Neural cell (in vitro differentiated cells): Measurements from ENCODE around the gene MAD1L1. TPM values are rescaled to one million over a fixed set of nuclear protein-coding genes. Genes with fewer than 3 reads are reported as not detected.
"Not testable (repeated sequence)": the region's sequence is repeated elsewhere in the genome, so short reads cannot be mapped to it uniquely, and the experiment has no call there.

Source experiments
- H2AFZ ChIP-seq: fragments of 200-600, 300-800 bp; sonication (generic), shearing (Covaris generic); 2 replicates; pipeline ENCODE4 v1.6.0; 2014; ENCODE audit warnings: low read depth, mild to moderate bottlenecking, antibody characterized with exemption, low read length, moderate library complexity
- H3F3A ChIP-seq: fragments of 200-600 bp; shearing (Covaris generic); 2 replicates; pipeline ENCODE4 v1.6.1; 2016; ENCODE audit warnings: mild to moderate bottlenecking, moderate library complexity, mixed read lengths, antibody characterized with exemption, low read length; ENCODE audit not compliant: insufficient read depth, poor library complexity, severe bottlenecking
- H3K27ac ChIP-seq: fragments of 200-600, 300-800 bp; sonication (generic), shearing (Covaris generic); 2 replicates; pipeline ENCODE4 v1.5.1; 2014; ENCODE audit warnings: mild to moderate bottlenecking, low read length, moderate library complexity
- H3K27me3 ChIP-seq: fragments of 300-800, 200-600 bp; sonication (generic), shearing (Covaris generic); 2 replicates; pipeline ENCODE4 v1.6.0; 2014; ENCODE audit warnings: mild to moderate bottlenecking, low read depth, low read length, moderate library complexity; ENCODE audit not compliant: insufficient read depth
- H3K36me3 ChIP-seq: fragments of 300-800, 200-600 bp; sonication (generic), shearing (Covaris generic); 2 replicates; pipeline ENCODE4 v1.5.1; 2014; ENCODE audit warnings: mild to moderate bottlenecking, antibody characterized with exemption, low read length, moderate library complexity; ENCODE audit not compliant: insufficient read depth
- H3K4me2 ChIP-seq: fragments of 300-800, 200-600 bp; sonication (generic), shearing (Covaris generic); 2 replicates; pipeline ENCODE4 v1.6.0; 2014; ENCODE audit warnings: mild to moderate bottlenecking, low read length
- H3K4me3 ChIP-seq: fragments of 300-800, 200-600 bp; sonication (generic), shearing (Covaris generic); 2 replicates; pipeline ENCODE4 v1.5.1; 2014; ENCODE audit warnings: mild to moderate bottlenecking, low read length, moderate library complexity
- H3K79me2 ChIP-seq: fragments of 200-600 bp; shearing (Covaris generic); replicated peaks from 2 replicates; pipeline ENCODE4 v1.6.0; 2014; ENCODE audit warnings: mild to moderate bottlenecking, low read length, moderate library complexity; ENCODE audit not compliant: insufficient read depth
- H3K9ac ChIP-seq: fragments of 300-800, 200-600 bp; sonication (generic), shearing (Covaris generic); 2 replicates; pipeline ENCODE4 v1.6.1; 2016; ENCODE audit warnings: mild to moderate bottlenecking, low read length, mixed read lengths
- H3K9me2 ChIP-seq: fragments of 200-600 bp; shearing (Covaris generic); 2 replicates; pipeline ENCODE4 v1.6.1; 2016; ENCODE audit warnings: mild to moderate bottlenecking, low read length, mixed read lengths; ENCODE audit not compliant: insufficient read depth
- H3K9me3 ChIP-seq: fragments of 200-600, 300-800 bp; sonication (generic), shearing (Covaris generic); 2 replicates; pipeline ENCODE4 v1.6.1; 2016; ENCODE audit warnings: mild to moderate bottlenecking, mixed run types, low read length, moderate library complexity, mixed read lengths
- H4K20me1 ChIP-seq: fragments of 200-600 bp; shearing (Covaris generic); 2 replicates; pipeline ENCODE4 v1.6.1; 2016; ENCODE audit warnings: mild to moderate bottlenecking, mixed run types; ENCODE audit not compliant: insufficient read depth
- MXI1 ChIP-seq: fragments of 450-650 bp; conservative IDR thresholded peaks from 2 replicates; pipeline ENCODE4 v1.6.1; 2014; ENCODE audit warnings: antibody characterized with exemption, mild to moderate bottlenecking; ENCODE audit not compliant: poor library complexity, severe bottlenecking
- POLR2AphosphoS5 ChIP-seq: IDR thresholded peaks from 2 replicates; pipeline ENCODE4 v1.6.1; 2012
- RAD21 ChIP-seq: fragments of 450-650 bp; conservative IDR thresholded peaks from 2 replicates; pipeline ENCODE4 v1.6.1; 2014; ENCODE audit warnings: antibody characterized with exemption, mild to moderate bottlenecking, moderate library complexity
- TAF1 ChIP-seq: IDR thresholded peaks from 2 replicates; pipeline ENCODE4 v1.6.1; 2012; ENCODE audit warnings: low read depth
- polyA plus RNA-seq: library from polyadenylated mRNA; depleted of rRNA; stranded (reverse); fragments of >200 nt; gene quantifications from 2 replicates; pipeline ENCODE4 v1.2.3, GENCODE V29; 2014
- TF ChIP-seq, protein P1 (sequence below): fragments of 450-650 bp; IDR thresholded peaks from 2 replicates; pipeline ENCODE4 v1.5.1; 2014; ENCODE audit warnings: antibody characterized with exemption, mild to moderate bottlenecking, moderate library complexity; ENCODE audit not compliant: poor library complexity, severe bottlenecking
- TF ChIP-seq, protein P2 (sequence below): IDR thresholded peaks from 2 replicates; pipeline ENCODE4 v1.6.1; 2012; ENCODE audit warnings: borderline replicate concordance

Gene MAD1L1
- polyA plus RNA-seq, 1 donor from 2014 or later: 31.4 TPM

DNA sequence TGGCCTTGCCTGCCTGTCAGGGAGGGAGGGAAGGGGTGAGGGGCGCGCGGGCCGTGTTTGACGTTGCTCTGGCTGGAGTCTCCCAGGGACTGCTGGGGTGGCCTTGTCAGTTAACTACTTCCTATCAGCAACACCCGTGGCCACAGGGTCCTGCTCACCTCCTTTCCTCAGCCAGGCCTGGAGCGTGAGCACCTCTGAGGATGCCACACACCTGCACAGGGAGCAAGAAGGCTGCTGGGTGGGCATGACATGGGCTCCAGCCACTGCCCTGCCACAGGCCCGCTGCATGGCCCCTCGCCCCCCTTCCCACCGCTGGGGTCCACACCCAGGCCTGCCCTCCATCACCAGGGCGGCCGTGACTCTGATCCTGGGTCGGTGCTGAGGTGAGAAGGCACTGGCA is 350.3 kb downstream of the MAD1L1 start:
- Histone ChIP-seq H3K9ac (no peak overlapping the region), H3K79me2 (no peaks in the 10 kb centered on the region), H3K4me2 (no peak overlapping the region), H3K27ac (no peak overlapping the region), H3K27me3 (no peaks in the 10 kb centered on the region), H3K9me2 (no peaks in the 10 kb centered on the region), H3F3A (no peaks in the 10 kb centered on the region), H3K4me3 (no peak overlapping the region), H3K9me3 (no peaks in the 10 kb centered on the region), H2AFZ (no peak overlapping the region), H3K36me3 (peaks cover under 1% of the 10 kb centered on the region), H4K20me1 (no peaks in the 10 kb centered on the region)
- TF ChIP-seq TAF1: no peak
- TF ChIP-seq, protein P1, sequence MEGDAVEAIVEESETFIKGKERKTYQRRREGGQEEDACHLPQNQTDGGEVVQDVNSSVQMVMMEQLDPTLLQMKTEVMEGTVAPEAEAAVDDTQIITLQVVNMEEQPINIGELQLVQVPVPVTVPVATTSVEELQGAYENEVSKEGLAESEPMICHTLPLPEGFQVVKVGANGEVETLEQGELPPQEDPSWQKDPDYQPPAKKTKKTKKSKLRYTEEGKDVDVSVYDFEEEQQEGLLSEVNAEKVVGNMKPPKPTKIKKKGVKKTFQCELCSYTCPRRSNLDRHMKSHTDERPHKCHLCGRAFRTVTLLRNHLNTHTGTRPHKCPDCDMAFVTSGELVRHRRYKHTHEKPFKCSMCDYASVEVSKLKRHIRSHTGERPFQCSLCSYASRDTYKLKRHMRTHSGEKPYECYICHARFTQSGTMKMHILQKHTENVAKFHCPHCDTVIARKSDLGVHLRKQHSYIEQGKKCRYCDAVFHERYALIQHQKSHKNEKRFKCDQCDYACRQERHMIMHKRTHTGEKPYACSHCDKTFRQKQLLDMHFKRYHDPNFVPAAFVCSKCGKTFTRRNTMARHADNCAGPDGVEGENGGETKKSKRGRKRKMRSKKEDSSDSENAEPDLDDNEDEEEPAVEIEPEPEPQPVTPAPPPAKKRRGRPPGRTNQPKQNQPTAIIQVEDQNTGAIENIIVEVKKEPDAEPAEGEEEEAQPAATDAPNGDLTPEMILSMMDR: no peak
- TF ChIP-seq POLR2AphosphoS5: no peak
- TF ChIP-seq, protein P2, sequence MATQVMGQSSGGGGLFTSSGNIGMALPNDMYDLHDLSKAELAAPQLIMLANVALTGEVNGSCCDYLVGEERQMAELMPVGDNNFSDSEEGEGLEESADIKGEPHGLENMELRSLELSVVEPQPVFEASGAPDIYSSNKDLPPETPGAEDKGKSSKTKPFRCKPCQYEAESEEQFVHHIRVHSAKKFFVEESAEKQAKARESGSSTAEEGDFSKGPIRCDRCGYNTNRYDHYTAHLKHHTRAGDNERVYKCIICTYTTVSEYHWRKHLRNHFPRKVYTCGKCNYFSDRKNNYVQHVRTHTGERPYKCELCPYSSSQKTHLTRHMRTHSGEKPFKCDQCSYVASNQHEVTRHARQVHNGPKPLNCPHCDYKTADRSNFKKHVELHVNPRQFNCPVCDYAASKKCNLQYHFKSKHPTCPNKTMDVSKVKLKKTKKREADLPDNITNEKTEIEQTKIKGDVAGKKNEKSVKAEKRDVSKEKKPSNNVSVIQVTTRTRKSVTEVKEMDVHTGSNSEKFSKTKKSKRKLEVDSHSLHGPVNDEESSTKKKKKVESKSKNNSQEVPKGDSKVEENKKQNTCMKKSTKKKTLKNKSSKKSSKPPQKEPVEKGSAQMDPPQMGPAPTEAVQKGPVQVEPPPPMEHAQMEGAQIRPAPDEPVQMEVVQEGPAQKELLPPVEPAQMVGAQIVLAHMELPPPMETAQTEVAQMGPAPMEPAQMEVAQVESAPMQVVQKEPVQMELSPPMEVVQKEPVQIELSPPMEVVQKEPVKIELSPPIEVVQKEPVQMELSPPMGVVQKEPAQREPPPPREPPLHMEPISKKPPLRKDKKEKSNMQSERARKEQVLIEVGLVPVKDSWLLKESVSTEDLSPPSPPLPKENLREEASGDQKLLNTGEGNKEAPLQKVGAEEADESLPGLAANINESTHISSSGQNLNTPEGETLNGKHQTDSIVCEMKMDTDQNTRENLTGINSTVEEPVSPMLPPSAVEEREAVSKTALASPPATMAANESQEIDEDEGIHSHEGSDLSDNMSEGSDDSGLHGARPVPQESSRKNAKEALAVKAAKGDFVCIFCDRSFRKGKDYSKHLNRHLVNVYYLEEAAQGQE: no peak
- TF ChIP-seq MXI1: no peak

DNA sequence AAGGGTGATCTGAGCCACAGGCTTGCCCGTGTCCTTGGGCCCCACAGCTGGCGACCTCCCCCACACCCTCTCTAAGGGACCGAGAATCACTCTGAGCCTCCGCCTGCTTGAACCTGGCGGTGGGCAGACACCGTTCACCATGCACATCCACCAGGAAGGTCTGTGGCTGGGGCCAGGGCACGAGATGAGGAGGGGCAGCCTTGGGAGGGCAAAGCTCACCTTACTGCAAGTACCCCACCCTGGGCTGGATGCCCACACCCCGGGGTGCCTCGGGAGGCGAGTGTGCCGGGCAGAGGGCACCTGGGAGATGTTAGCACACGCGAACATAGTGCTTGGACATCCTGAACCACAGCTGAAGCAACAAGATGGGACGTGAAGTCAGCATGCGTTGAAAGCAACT is 350.8 kb downstream of the MAD1L1 start:
- H2AFZ ChIP-seq: no peak overlapping the region
- TF ChIP-seq POLR2AphosphoS5 (no peak), RAD21 (no peak)
- no peak overlapping the region for H3K9ac ChIP-seq
- H3K4me3 ChIP-seq: no peak overlapping the region
- no peaks in the 10 kb centered on the region for H3K27me3 ChIP-seq
- H3K9me3 ChIP-seq: no peaks in the 10 kb centered on the region
- H4K20me1 ChIP-seq: no peaks in the 10 kb centered on the region
- no peaks in the 10 kb centered on the region for H3K36me3 ChIP-seq
- no peaks in the 10 kb centered on the region for H3K79me2 ChIP-seq
- H3K4me2 ChIP-seq: no peak overlapping the region
- H3K27ac ChIP-seq: no peak overlapping the region
- no peaks in the 10 kb centered on the region for H3F3A ChIP-seq
- no peaks in the 10 kb centered on the region for H3K9me2 ChIP-seq

DNA sequence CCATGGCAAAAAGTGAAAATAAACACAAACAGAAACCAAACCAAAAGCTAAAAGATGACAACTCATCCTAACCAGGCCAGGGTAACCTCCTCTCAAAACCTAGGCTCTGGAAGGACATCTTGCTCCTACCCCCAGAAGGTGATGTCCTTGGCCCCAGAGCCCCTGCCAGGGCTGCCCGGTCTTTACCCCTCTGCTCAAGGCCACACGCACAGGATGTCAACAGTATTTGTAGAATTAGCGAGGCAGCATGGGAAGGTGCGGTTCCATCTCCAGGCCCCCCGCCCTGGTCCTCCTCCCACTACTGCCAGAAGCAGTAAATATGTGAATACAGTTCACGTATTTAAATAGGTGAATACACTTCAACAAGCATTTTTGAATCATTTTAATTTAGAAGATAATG is 356.1 kb downstream of the MAD1L1 start:
- H3K36me3 ChIP-seq, H3F3A ChIP-seq, H3K9me3 ChIP-seq, H3K27me3 ChIP-seq, H3K4me2 ChIP-seq, H4K20me1 ChIP-seq, H3K9ac ChIP-seq, H2AFZ ChIP-seq, H3K27ac ChIP-seq, H3K9me2 ChIP-seq, H3K4me3 ChIP-seq, H3K79me2 ChIP-seq: not testable (repeated sequence)

DNA sequence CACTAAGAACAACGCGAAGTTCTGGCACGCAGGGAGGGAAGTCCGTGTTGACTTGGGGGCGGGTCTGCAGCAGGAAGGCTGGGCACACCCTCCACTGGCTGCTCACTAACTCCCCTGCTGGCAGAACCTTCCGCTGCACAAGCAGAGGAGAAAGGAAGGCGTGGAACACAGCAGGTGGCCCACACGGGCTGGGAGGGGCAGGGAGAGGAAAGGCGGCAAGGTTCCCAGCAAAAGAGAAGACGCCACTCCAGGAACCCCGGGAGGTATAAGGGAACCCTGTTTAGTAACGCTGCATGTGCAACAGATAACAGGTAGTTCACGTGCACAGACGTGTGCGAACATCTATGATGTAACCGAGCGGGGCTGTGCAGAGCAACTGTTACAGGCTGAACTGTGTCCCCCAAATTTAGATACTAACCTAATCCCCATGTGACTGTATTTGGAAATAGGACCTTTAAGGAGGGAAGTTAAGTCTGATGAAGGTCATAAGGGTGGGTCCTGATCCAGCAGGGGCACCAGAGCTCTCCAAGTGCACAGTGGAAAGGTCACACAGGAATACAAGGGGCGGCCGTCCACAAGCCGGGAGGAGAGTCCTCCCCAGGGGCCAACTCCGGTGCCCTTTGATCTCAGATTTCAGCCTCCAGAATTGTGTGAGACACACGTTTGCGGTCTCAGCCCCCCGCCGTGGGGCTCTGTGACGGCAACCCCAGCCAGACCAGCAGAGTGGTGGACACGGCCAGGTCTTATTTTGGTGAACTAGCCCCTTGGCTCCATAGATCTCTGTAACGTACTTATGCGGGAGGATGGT is 357.1 kb downstream of the MAD1L1 start:
- H3K9me2 ChIP-seq, H3K27ac ChIP-seq, H3F3A ChIP-seq, H3K36me3 ChIP-seq, H3K9me3 ChIP-seq, H3K4me3 ChIP-seq, H3K4me2 ChIP-seq, H2AFZ ChIP-seq, H4K20me1 ChIP-seq, H3K79me2 ChIP-seq, H3K27me3 ChIP-seq, H3K9ac ChIP-seq: not testable (repeated sequence)

DNA sequence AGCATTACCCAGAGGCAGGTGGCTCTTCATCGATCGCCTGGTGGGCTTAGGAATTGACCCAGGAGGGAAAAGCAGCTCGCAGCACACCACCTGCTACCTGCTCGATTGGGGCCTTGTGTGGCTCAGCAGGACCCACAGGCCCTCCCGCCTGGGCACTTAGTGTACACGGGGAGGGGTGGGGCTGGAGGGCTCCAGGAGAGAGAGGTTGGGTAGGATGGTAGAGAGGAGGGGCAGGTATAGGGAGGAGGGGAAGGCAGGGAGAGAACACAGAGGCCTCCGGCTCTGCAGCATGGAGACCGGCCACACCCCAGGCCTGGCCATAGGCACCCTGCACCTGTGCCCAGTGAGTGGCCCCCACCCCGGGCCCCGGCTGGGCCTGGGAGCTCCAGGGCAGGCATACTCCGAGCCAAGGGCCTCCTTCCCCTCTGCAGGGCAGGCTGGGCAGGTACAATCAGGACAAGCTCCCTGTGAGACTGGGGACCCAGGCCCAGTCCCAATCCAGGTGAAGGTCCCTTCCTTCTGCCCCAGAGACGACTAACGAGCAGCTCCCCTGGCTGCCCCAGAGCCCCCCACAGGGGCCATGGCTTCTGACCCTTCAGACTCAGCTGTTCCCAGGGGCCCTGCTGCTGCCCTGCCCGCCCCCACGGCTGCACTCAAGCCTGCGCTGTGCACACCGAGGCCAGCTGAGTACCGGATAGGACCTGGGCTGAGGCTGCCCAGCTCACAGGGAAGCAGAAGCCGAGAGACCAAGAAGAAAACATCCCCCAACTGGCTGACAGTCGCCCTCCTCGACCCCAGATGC is 358.0 kb downstream of the MAD1L1 start:
- H2AFZ ChIP-seq, H3K27ac ChIP-seq, H3K9ac ChIP-seq, H4K20me1 ChIP-seq, H3K36me3 ChIP-seq, H3K4me3 ChIP-seq, H3K4me2 ChIP-seq, H3K79me2 ChIP-seq, H3F3A ChIP-seq, H3K27me3 ChIP-seq, H3K9me2 ChIP-seq, H3K9me3 ChIP-seq: not testable (repeated sequence)
